IPS-11a (cell line): ENCODE results near the gene SLFN12L.

Experiments
- H3K4me3 ChIP-seq: one replicate; pipeline ENCODE4 v1.5.1; 2013; ENCODE audit warnings: low read depth, low read length, control low read depth

SLFN12L gene

GRCh38 chr17:35433075-35433894, 104.2 kb downstream of the SLFN12L start:
- H3K4me3 ChIP-seq: peak overlapping the region; percentile 58

- peak within 1 kb of the TSS; percentile 58 for H3K4me3 ChIP-seq
These were observed 105.1 kb downstream of the SLFN12L start, which contains the start of gene SLFN12 for GRCh38 chr17:35432176-35433074. Gene SLFN12, minus strand, starts transcription at chr17:35432500. Its CDS starts 9,472 bp downstream, at chr17:35423028.

GRCh38 chr17:35429702-35430101, 107.8 kb downstream of the SLFN12L start:
- H3K4me3 ChIP-seq: peak overlapping the region; percentile 2

DNA sequence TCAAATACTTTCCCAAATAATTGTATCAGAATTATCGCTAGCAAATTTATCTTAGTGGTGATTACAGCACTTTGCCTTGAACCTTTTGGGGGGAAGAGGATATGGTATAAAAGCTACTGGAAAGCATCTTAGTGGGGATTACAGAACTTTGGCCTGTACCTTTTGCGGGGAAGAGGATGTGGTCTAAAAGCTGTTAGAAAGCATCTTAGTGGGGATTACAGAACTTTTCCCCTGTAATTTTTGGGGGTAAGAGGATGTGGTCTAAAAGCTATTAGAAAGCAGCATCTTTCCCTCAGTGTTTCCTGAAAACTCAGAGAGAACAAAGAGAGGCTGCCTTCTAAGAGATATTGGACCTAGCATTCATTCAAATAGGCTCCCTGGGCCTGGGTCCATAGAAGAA, 109.2 kb downstream of the SLFN12L start:
- H3K4me3 ChIP-seq: no peak overlapping the region

DNA sequence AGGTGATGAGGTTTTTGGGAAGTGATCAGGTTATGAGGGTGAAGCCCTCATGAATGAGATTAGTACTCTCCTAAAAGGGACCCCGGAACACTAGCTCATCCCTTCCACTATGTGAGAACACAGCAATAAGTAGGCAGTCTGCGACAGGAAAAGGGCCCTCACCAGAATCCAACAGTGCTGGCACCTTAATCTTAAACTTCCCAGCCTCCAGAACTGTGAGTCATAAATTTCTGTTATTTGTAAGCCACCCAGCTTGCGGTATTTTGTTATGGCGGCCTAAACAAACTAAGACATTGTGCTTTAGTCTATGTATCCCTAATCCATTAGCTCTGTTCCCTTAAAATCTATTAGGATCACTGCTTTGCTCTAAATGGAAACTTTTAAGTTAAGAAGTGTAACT, 113.7 kb downstream of the SLFN12L start:
- no peak overlapping the region for H3K4me3 ChIP-seq
